Stimulated activated CD8-positive, alpha-beta memory T cell treated with anti-CD3 and anti-CD28 coated beads, Interleukin-7, amount 100 ng/mL, for 4 hours (primary cell): ENCODE data around the gene CRAT.

Source experiments
- DNase-seq, 2 donors: peaks; one replicate each; pipeline ENCODE4 v3.0.0-alpha.2; 2020; ENCODE audit warnings: low read depth in 2 of 2

CRAT gene

DNA sequence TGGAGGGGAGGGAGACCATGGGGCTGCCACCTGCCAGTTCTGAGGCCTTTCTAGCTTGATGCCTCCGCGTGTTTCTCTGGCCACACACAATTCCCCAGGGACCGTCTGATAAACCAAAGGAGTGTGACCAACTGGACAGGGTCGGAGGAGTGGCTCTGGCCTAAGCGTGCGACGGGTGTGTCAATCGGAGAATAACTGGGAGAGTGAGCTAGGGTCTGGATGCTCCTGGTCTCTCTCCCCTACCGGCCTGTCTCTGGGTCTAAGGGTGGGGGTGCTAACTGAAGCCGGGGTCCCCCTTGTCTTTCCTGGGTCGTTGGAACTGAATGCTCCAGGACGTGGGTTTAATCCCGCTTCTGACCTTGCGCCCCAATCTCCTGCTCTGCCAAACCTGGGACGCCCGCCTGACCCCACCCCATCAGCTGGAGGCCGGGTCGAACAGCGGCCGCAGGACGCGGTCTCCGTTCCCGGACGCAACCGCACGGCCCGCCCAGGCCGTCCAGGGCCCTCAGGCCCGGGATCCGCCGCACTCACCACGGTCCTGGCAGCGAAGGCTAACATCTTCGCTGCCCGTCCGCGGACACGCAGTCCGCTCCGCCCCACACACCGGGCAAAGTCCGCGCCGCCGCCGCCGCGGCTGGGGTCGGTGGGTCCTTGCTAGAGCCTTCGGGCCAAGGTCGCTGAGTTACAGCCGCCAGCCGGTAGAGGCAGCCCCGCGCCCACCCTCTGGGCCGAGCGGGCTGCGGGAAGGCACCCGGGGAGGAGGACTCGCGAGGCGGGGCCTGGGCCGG is 447 bp downstream of the CRAT start:
- DNase-seq = no peak

DNA sequence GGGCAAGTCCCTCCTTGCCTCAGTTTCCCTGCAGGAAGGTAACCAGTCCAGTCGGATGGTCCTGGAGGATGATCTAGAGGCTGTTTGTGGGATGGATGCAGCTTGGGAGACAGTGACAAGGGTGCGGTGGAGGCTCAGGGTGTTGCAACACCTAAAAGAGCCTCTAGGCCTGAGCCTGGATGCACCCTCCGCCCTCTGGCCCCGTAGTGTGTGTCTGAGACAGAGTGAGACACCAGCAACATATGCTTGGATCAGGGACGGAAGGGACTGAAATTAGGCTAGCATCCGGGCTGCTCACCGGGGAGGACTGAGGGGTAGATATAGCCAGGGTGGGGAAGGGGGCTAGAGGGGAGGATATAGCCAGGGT is 1.1 kb downstream of the CRAT start:
- no peak for DNase-seq

DNA sequence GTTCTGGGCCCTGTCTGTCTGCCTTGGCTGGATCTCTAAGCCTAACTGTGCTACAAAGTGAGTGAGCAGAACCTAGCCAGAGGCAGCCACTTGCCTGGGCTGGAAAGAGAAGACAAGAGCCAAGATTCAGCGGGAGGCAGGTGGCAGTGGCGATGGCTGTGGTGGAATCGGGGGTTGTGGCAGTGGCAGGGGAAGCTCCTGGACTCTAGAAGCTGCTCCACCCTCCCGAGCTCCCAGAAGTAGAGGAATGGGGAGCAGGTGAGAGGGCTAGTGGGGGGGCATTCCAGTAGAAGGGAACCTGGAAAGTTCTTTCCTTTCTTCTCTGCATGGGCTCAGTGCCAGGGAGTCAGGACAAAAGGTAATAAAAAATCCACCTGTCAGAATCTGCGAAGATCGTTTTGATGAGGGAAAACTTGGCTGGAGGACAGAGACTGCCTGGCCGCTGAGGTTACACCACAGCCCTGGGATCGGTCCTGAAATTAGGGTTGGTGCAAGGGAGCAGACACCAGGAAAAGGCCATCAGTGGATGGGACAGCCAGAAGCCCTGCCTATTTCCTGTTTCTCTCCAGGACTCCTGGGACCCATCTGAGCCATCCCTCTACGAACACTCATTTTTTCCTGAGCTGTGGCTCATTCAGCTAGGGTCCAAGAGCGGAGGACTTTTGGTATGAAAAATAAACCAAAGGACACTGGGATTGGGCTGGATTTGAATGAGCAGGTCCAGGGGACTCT is 1.6 kb downstream of the CRAT start:
- DNase-seq = no peak

DNA sequence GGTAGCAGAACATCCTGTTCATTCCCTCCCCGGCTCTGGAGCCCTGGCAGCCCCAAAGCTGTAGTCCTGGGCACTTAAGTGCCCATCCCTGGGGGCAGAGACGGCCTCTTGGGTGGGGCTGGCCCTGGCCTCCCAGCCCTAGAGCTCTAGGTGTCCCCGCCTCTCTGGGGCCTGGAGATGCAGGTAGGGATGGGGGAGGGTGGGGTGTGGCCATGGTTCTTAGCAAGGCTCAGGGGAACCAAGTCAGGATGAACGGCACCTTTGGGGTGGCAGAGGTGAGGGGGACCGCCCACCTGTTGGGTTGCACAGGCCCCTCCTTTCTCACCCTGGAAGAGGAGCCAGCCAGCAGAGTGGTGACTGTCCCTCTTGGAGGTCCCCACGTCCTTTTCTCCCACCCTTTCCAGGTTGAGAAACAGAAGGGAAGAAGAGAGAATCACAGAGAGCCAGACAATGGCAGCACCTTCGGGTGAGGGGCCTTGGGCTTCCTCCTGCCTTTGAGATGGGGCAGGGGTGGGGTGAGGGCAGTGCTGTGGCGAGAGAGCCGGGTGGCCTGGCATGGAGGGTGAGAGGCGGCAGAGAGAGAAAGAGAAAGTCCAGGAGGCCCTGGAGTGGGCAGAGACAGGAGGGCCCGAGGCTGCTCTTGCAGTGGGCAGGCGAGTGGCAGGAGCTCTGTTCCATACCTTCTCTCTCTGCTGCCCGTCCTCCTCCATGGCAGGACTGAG is 2.3 kb downstream of the CRAT start:
- no peak for DNase-seq

DNA sequence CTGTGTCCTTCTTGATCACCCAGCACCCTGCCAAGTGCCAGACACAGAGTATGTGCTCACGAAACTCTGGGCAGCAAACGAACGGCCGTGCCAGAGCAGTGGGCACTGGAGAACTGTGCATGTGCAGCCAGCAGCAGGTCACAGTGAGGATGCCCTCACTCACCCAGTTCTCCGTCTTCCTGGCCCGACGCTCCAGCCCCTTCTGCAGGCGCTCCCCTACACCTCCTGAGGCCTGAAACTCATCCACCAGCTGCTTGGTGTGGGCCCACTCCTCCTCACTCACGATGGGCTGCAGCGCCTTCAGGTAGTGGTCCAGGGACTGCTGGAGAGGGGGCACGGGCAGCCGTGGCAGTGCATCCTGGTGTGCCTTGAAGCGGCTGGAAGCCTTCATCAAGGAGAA is 2.9 kb downstream of the CRAT start:
- DNase-seq = no peak

DNA sequence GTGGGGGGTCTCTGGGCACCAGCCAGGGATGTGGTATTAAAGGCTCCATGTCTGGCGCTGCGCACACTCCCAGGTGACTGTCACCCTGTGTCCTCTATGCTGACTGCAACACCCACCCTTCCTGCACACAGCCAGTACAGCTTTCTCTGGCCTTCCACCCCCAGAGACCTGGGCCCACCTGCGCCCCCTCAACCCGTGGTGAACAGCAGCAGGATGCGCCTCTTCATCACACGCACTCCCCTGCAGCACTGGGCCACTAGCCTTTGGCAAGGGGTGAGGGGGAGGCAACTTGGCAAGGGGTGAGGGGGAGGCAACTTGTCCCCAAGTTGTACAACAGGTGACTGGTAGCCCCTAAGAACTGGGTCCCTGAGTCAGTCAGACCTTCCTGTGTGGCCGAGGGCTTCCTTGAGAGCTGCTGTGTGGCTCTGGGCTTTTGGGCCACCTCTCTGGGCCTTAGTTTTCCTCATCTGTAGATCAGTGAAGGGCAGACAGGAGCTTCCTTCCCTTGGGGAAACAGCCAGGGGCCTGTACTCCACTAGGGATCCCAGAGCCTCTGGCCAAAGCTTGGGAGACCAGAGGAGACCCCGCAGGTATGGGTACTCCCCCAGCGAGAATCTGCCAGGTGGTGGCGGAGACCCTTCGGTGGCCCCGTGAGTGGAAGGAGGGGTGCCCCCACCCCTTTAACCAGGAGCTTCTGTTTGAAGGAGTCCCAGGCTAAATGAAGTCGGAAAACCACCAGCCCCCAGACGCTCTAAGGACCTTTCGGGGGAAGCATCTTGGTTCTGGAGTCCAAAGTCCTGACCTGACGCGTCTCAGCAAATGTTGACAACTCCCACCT is 4.5 kb downstream of the CRAT start:
- DNase-seq = no peak

DNA sequence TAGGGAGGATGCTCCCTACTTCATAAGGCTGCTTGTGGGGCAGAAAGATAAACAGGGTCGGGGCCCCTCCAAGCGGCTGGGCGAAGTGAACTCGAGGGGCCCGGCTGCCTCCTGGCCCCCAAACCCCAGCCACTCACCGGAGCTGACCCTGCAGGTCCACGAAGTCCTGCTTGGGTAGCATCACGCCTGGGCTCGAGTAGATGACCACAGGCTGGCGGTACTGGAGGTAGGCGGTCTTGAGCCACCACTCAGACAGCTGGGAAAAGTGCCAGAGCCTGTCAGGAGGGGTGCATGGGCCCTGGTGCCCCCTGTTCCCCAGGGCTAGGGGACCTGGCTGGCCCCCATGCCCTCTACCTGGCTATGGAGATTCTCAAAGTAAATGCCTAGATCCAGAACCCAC is 6.5 kb downstream of the CRAT start:
- no peak for DNase-seq

DNA sequence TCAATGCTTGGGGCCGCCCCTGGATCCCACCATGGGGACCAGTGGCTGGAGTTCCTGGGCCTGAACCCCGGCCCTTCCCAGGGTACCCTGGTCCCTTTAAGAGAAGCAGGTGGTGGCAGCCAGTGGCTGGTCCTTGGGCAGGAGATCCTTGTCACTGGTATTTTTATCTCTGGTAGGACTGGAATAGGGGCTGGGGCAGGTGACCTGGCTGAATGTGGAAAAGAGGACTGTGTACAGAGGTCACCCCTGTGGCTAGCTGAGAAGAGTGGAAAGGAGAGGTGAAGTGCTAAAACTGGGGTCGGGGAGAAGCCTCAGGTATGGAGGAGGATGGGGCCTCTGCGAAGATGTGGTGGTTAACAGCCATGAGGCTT is 7.0 kb downstream of the CRAT start:
- no peak for DNase-seq

DNA sequence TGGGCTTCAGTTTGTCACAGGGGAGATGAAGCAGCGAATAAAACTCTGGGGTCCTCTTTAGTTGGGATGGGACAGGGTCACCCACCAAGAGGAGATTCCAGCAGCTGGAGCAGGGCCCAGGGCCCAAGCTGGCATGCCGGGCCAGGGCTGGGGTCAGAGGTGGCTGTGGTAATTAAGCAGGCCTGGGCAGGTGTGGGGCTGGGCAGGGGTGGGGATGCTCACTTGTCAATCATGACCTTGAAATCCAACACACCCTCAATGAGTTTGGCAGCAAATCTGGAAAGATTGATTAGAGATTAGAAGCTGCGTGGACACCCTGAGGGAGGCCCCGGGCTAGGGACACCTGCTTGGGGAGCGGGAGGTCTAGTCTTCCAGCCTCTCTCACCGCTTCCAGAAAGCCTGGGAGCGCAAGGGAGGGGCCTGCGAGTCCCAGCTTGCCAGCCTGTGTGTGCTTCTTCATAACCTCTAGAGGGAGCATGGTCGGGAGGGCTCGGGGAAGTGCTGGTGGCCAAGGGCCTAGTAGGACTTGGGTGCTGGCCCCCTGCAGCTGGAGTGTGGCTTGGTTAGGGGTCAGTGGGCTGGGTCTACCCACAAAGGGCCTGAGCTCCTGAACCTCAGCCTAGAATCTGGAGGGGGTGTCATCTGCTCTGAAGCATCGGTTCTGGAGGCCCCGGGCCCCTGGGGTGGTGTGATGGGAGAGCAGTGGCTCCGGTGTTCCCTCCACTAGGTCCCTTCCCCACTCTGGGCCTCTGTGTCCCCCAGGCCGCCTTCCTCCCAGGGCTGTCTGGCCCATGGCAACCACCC is 7.6 kb downstream of the CRAT start:
- DNase-seq = no peak

DNA sequence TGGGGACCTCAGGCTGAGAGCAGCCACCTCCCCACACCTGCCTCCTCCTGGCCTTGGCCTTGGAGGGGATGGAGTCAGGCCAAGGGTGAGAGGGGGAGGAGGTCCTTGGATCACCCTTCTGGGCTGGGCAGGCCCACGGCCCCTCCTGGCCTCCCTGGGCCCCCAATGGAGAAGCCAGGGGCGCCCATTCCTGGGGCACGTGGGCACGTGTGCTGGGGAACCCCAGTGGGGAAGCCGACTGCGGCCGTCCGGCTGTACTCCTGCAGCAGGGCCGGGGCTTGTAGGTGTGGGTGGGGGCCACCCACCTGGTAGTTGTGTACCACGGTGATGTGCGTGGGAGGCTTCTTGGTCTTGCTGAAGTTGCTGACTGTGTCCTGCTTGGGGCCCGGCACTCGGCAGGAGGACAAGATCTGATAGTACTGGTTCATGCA is 8.5 kb downstream of the CRAT start:
- no peak for DNase-seq

DNA sequence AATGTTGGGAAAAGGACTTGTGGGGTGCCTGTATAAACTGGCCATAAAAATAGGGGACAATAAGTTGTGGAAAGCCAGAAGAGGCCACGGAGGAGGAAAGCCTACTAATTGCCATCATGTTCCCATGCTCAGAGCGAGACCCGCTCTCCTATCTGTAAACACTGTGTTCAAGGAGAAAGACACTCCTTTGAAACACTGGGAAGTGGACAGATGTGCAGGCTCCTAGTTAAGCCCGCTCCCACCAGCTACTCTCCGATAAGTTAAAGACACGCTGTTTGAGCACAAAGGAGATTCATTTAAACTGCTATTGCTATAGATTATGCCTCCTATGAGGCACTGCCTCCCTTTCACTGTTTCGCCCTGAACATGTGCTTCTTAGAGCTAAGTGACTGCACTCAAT is 9.3 kb downstream of the CRAT start:
- DNase-seq = no peak

DNA sequence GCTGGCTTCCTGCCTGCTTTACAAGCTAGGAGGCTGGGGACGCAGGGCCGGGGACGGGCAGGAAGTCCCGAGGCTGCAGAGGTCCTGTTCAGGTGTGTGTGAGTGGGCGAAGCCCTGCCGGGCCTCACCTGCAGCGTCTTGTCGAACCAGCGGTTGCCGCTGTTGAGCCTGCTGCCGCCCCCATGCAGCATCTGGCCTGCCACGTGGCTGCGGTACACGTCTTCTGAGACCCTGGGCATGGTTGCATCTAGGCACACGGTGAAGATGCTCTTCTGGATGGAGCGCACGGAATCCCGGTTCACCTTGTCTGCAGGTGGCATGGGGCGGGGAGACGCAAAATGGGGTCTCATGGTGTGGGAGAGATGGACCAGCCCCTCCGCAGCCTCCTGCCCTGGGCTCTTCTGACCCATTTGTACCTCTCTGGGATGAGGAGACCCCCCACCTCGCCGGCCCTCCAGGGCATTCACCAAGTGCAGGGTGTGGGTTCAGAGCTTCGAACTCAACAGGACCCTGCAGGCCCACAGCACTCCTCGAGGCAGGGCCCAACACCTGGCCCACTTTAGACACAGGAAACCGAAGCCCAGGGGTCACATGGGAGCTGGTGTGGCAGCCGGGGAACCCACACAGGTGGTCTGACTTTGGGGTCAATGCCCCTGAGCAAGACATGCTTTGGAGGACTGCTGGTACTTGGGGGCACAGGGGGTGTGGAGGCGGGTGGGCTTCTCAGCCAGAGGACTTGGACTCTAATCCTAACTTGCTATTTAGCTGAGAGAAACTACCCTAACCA is 10.0 kb downstream of the CRAT start:
- no peak for DNase-seq

DNA sequence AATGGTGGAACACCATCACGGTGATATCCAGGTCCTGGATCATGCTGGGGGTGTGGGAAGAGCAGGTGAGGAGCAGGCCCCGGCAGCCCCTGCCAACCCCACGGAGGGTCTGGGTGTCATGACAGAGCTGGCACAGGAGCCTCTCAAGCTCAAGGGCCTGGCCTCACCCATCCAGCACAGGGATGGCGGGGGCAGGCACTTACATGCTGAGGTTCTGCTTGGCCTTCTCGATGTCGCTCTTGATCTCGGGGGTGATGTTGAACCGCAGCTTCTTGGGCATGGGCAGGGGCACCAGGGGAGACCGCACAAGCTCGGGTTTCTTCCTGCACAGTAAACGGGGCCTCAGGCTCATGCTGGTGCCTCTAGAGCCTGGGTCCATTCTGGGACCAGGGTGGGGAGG is 12.3 kb downstream of the CRAT start:
- no peak for DNase-seq

DNA sequence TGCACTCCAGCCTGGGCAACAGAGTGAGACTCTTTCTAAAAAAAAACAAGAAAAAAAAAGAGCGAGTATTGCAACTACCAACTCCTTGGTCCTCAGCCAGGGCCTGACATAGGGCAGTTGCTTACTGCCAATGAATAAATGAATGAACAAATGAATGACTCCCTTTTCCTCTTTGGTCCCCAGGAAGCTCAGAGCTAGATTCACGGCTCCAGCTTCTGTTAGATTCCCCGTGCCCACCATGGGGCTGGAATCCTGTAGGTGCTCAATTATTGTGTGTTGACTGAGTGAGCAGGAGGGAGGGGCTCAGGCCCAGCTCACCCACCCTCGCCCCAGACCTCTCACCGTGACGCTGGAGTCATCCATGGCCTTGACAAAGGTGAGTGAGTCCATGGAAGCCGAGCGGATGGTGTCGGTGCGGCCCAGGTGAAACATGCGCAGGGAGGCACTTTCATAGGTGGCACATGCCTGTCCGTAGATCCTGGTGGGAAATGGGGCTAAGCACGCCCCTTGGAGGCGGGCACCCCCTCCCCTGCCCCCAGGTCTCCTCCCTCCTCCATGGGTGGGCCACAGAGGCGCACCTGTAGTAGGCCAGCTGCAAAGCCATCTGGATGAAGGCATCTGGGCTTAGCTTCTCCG is 12.8 kb downstream of the CRAT start:
- no peak for DNase-seq

DNA sequence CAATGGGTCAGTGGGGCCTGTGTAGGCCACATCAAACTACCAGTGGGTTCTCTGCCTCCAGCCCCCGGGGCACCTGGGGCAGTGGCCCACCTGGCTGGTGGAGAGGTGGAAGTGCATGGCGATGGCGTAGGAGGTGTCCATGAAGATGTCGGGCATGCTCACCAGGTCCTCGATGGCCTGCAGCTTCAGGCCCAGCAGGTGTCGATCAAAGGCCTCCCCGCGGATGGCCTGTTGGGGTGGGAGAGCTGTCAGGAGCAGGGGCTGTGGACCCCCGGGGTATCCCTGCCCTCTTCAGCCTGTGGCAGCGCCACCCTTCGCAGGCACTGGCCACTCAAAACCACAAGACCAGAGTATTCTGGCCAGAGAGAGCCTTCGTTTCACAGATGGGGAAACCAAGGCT is 14.7 kb downstream of the CRAT start:
- DNase-seq = no peak

DNA sequence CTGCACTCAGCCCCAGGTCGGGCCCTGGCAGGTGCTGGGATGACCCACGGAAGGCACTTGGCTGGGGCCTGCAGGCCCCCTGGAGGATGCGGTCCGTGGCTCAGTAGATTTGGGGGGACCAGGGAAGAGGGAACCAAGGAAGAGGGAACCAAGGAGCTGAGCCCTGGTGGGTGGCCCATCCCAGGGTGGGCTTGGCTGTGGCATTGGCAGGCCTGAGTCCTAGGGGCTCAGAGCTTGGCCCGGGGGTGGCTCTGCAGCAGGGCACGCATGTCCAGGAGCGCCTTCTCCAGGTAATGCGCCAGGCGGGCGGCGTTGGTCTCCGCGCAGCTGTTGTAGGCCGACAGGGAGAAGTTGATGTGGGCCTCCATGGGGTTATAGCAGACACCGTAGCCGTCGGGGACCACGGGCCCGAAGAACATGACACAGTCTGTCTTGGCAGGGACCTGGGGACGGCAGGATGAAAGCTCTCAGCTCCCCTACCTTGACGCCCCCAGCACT is 15.4 kb downstream of the CRAT start:
- DNase-seq = no peak

DNA sequence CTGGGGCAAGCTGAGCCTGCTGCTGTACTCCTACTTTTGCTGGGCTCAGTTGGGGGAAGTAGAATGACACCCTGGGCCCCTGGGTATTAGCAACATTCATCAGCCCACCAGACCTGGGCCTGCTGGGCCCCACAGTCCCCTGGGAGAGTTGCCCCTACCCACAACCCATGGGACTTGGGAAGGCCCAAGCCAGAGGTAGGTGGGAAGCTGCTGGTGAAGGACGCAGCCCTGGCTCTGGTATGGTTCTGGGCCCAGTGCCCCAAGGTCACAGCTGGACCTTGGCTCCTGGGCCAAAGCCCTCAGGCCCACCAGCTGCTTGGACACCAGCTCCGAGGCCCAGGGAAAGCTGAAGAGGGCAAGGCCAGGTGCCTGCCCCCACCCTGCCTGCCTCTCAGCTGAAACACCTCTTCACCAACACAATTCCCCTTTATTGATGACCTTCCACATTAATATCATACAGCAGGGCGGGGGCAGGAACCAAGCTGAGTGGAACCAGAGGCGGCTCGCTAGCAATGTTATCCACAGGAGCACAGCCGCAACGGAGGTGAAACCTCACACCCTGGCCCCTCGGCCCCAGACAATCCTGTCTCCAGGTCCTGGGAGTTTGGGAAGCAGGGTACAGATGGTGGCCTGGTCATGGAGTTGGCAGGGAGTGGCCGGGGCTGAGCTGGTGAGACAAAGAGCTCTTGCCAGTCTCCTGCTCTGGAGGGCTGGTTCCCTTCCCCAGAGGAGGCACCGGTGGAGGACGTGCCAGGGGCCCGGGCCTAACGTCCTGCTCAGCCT is 16.0 kb downstream of the CRAT start:
- no peak for DNase-seq

DNA sequence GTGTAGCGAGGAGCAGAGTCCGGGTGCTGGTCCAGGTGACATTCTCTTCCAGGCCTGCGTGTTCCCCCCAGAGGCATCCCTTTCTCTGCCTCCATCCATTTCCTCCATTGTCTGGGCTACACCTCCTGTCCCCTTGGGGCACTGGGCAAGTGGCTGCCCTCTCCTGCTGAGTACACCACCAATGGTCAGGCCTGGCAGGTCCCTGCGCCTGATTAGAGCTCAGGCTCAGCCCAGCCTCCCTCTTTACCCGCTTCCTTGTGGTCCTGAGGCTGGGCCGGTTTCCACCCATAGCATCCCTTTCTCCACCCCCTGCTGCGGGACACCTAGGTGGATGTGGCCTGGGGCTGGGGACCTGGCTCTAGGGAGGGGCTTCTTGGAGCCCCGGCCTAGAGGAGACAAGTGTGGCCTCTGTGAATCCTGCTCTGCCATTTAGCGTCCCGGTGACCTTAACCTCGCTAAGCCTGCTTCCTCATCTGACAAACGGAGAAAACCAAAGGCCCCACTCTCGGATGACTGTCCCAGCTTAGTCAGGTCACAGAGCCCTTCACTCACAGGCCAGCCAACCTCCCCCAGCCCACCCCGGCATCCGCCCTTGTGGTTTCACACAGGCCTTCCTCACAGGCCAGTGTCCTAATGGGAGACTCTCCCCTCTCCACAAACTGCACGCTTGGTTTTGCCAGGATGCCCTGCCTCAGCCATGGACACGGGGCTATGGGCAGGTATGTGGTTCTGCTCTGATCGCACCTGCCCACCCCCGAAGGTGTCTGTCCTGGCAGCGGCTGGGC is 16.8 kb downstream of the CRAT start:
- DNase-seq = no peak
